Parathyroid adenoma (tissue), 2 donors: Measurements from ENCODE around the gene B4GALT6.

Source experiments
- H2AFZ ChIP-seq: fragments of 300-600 bp; sonication (generic); one replicate; pipeline ENCODE4 v1.7.0; 2017; ENCODE audit warnings: antibody characterized with exemption, mild to moderate bottlenecking
- H3K27ac ChIP-seq: fragments of 300-600 bp; sonication (generic); one replicate; pipeline ENCODE4 v1.7.0; 2017
- H3K27me3 ChIP-seq: fragments of 300-600 bp; sonication (generic); one replicate; pipeline ENCODE4 v1.7.0; 2017; ENCODE audit warnings: low read length; ENCODE audit not compliant: control insufficient read depth, insufficient read depth
- H3K36me3 ChIP-seq: fragments of 300-600 bp; sonication (generic); one replicate; pipeline ENCODE4 v1.7.0; 2017; ENCODE audit warnings: low read length; ENCODE audit not compliant: control insufficient read depth, insufficient read depth
- H3K4me1 ChIP-seq: fragments of 300-600 bp; sonication (generic); one replicate; pipeline ENCODE4 v1.7.0; 2017; ENCODE audit warnings: control low read depth
- H3K4me2 ChIP-seq: fragments of 300-600 bp; sonication (generic); one replicate; pipeline ENCODE4 v1.7.0; 2017; ENCODE audit warnings: low read length
- H3K4me3 ChIP-seq: fragments of 300-600 bp; sonication (generic); one replicate; pipeline ENCODE4 v1.7.0; 2017; ENCODE audit warnings: low read depth, low read length
- H3K79me2 ChIP-seq: fragments of 300-600 bp; sonication (generic); one replicate; pipeline ENCODE4 v1.7.0; 2017; ENCODE audit warnings: control low read depth
- H3K9ac ChIP-seq: fragments of 300-600 bp; sonication (generic); one replicate; pipeline ENCODE4 v1.7.0; 2017; ENCODE audit warnings: mild to moderate bottlenecking
- H3K9me3 ChIP-seq: fragments of 300-600 bp; sonication (generic); one replicate; pipeline ENCODE4 v1.7.0; 2017; ENCODE audit warnings: low read length; ENCODE audit not compliant: control insufficient read depth
- CTCF ChIP-seq: fragments of 300-600 bp; sonication (generic); IDR thresholded peaks from one replicate; pipeline ENCODE4 v1.7.0; 2017; ENCODE audit warnings: antibody characterized with exemption, mild to moderate bottlenecking
- donor health status: primary hyperparathyroidism.

The B4GALT6 gene

GRCh38 chr18:31624892-31625640 lies 59.3 kb downstream of the B4GALT6 start:
- Histone ChIP-seq H3K9me3 (no peaks in the 10 kb centered on the region), H3K4me2 (no peak overlapping the region), H3K4me3 (no peak overlapping the region), H2AFZ (no peak overlapping the region), H3K27ac (no peak overlapping the region), H3K36me3 (no peaks in the 10 kb centered on the region), H3K27me3 (no peaks in the 10 kb centered on the region), H3K79me2 (no peaks in the 10 kb centered on the region), H3K4me1 (no peaks in the 10 kb centered on the region), H3K9ac (no peak overlapping the region)
- TF ChIP-seq CTCF: no peak

- Histone ChIP-seq H3K4me3 (no peak overlapping the region), H3K4me2 (no peak overlapping the region), H3K27ac (no peak overlapping the region), H3K4me1 (no peaks in the 10 kb centered on the region), H3K9me3 (no peaks in the 10 kb centered on the region), H2AFZ (no peak overlapping the region), H3K9ac (no peak overlapping the region), H3K79me2 (no peaks in the 10 kb centered on the region), H3K27me3 (no peaks in the 10 kb centered on the region), H3K36me3 (no peaks in the 10 kb centered on the region)
- no peak for TF ChIP-seq CTCF
Observed at GRCh38 chr18:31619291-31619690, 65.1 kb downstream of the B4GALT6 start.

GRCh38 chr18:31618801-31619200 lies 65.6 kb downstream of the B4GALT6 start:
- Histone ChIP-seq H3K4me1 (no peaks in the 10 kb centered on the region), H3K4me3 (no peak overlapping the region), H3K36me3 (no peaks in the 10 kb centered on the region), H3K27ac (no peak overlapping the region), H3K4me2 (no peak overlapping the region), H3K27me3 (no peaks in the 10 kb centered on the region), H3K79me2 (no peaks in the 10 kb centered on the region), H2AFZ (no peak overlapping the region), H3K9me3 (no peaks in the 10 kb centered on the region), H3K9ac (no peak overlapping the region)
- TF ChIP-seq CTCF: no peak

- Histone ChIP-seq H2AFZ (no peak overlapping the region), H3K36me3 (no peaks in the 10 kb centered on the region), H3K27me3 (no peaks in the 10 kb centered on the region), H3K9ac (no peak overlapping the region), H3K4me2 (no peak overlapping the region), H3K9me3 (no peaks in the 10 kb centered on the region), H3K4me3 (no peak overlapping the region), H3K4me1 (no peaks in the 10 kb centered on the region), H3K79me2 (no peaks in the 10 kb centered on the region), H3K27ac (no peak overlapping the region)
- TF ChIP-seq CTCF: no peak
Observed at GRCh38 chr18:31617031-31617717, 67.2 kb downstream of the B4GALT6 start.
